ENCODE results near the gene CELF2.

The CELF2 gene

GRCh38 chr10:11217521-11217920 is 199.8 kb downstream of the CELF2 start:
- TF ChIP-seq CTCF (conservative IDR thresholded peaks at IDR 0.05), result no peak
- H3K27ac ChIP-seq, result no peak overlapping the region

GRCh38 chr10:11218395-11218794 is 200.7 kb downstream of the CELF2 start:
- TF ChIP-seq CTCF (conservative IDR thresholded peaks at IDR 0.05), result no peak
- no peak overlapping the region for H3K27ac ChIP-seq

GRCh38 chr10:11219431-11219830 is 201.8 kb downstream of the CELF2 start:
- H3K27ac ChIP-seq, result no peak overlapping the region
- no peak for TF ChIP-seq CTCF (conservative IDR thresholded peaks at IDR 0.05)

- no peak for TF ChIP-seq CTCF (conservative IDR thresholded peaks at IDR 0.05)
- no peak overlapping the region for H3K27ac ChIP-seq
Measured at GRCh38 chr10:11223081-11223480, 205.4 kb downstream of the CELF2 start.

- no peak overlapping the region for H3K27ac ChIP-seq
- no peak for TF ChIP-seq CTCF (conservative IDR thresholded peaks at IDR 0.05)
Measured at GRCh38 chr10:11223507-11224140, 206.0 kb downstream of the CELF2 start.

- no peak overlapping the region for H3K27ac ChIP-seq
- TF ChIP-seq CTCF (conservative IDR thresholded peaks at IDR 0.05), result no peak
Measured at GRCh38 chr10:11224321-11224720, 206.6 kb downstream of the CELF2 start.

GRCh38 chr10:11224792-11225416 is 207.2 kb downstream of the CELF2 start:
- TF ChIP-seq CTCF (conservative IDR thresholded peaks at IDR 0.05), result no peak
- no peak overlapping the region for H3K27ac ChIP-seq
